Measurements from ENCODE around the gene SEL1L2. TPM values are rescaled to one million over a fixed set of nuclear protein-coding genes. Genes with fewer than 3 reads are reported as not detected.
A peak's percentile ranks its signal among the peaks of the same experiment; 100 is the strongest.

The SEL1L2 gene
- polyA plus RNA-seq, 3 donors, result not detected

DNA sequence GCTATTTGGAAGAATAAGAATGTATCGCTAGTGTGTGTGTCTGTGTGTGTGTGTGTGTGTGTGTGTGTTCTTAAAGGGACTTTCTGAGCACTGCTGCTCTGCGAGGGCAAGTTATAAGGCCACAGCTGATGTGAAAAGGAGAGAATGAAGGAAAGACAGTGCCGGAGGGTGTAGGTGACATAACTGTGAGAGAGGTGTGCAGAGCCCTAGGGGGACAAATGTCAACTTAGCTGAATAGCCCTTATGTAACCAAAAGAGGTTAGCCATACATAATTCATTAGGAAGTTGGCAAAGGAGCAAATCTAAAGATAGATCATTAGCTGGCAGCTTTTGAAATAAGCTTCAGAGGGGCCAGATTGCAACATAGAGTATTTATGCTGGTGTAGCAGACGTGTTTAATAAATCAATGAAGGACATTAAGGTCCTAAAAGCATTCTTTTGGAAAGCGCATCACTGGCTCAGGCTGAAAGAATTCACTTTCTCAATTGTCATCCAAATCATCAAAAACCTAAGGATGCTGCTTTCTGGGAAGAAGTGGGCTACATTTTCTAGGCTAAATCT lies 124.5 kb downstream of the SEL1L2 start:
- peak in 2 of 3 donors; percentile 4 to 21 for DNase-seq
- Histone ChIP-seq H2AFZ (ENCODE audit: insufficient read depth, low read depth, low read length, poor library complexity, severe bottlenecking) (peak overlapping the region; percentile 59), H3K79me2 (ENCODE audit: insufficient read depth, low read length) (no peaks in the 10 kb centered on the region), H3K27ac (ENCODE audit: low read depth in 1 of 2, low read length in 2 of 2) (peak overlapping the region; percentile 7 to 79), H3K36me3 (replicated peaks in 1 of 2; ENCODE audit: control insufficient read depth in 1 of 2, insufficient read depth in 2 of 2, low read length in 2 of 2) (no peaks in the 10 kb centered on the region), H3K4me2 (replicated peaks; ENCODE audit: extremely low read depth, low read length, poor library complexity, severe bottlenecking) (peak overlapping the region; percentile 62), H3K9me3 (replicated peaks in 1 of 2; ENCODE audit: control insufficient read depth in 1 of 2, insufficient read depth in 1 of 2, low read length in 2 of 2) (no peaks in the 10 kb centered on the region), H3K4me1 (ENCODE audit: control insufficient read depth in 1 of 2, insufficient read depth in 2 of 2, low read length in 2 of 2) (peaks cover 62 to 80% of the 10 kb centered on the region in 2 donors), H3K27me3 (ENCODE audit: control insufficient read depth in 2 of 2, insufficient read depth in 2 of 2, low read length in 2 of 2) (no peaks in the 10 kb centered on the region), H4K20me1 (ENCODE audit: insufficient read depth, low read length) (no peaks in the 10 kb centered on the region), H3K9ac (ENCODE audit: insufficient read depth, low read length, poor library complexity, severe bottlenecking) (no peak overlapping the region), H3K4me3 (replicated peaks in 1 of 3; ENCODE audit: low read depth in 2 of 3, low read length in 3 of 3) (peak overlapping the region in 1 of 3 experiments; percentile 54)
- Mint-ChIP-seq H3K27me3 (ENCODE audit: low read depth in 3 of 3) (peaks cover 0 to 2% (median 0%) of the 10 kb centered on the region in 3 donors), H3K36me3 (peaks cover 0 to 2% of the 10 kb centered on the region in 2 donors), H3K27ac (peak overlapping the region; percentile 61 to 93 (median 86)), H3K9me3 (peaks cover 0 to 4% (median 0%) of the 10 kb centered on the region in 7 donors), H3K4me3 (peak overlapping the region in 1 of 2 donors; percentile 71), H3K4me1 (peaks cover 23% of the 10 kb centered on the region)
- TF ChIP-seq, protein P1, sequence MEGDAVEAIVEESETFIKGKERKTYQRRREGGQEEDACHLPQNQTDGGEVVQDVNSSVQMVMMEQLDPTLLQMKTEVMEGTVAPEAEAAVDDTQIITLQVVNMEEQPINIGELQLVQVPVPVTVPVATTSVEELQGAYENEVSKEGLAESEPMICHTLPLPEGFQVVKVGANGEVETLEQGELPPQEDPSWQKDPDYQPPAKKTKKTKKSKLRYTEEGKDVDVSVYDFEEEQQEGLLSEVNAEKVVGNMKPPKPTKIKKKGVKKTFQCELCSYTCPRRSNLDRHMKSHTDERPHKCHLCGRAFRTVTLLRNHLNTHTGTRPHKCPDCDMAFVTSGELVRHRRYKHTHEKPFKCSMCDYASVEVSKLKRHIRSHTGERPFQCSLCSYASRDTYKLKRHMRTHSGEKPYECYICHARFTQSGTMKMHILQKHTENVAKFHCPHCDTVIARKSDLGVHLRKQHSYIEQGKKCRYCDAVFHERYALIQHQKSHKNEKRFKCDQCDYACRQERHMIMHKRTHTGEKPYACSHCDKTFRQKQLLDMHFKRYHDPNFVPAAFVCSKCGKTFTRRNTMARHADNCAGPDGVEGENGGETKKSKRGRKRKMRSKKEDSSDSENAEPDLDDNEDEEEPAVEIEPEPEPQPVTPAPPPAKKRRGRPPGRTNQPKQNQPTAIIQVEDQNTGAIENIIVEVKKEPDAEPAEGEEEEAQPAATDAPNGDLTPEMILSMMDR (IDR thresholded peaks at IDR 0.05), result no peak
- 22% methylated on average over 3 of the region's 5 CpGs for WGBS (ENCODE audit: insufficient coverage)
- intact Hi-C loops (cut with micrococcal nuclease), result no loop called here

DNA sequence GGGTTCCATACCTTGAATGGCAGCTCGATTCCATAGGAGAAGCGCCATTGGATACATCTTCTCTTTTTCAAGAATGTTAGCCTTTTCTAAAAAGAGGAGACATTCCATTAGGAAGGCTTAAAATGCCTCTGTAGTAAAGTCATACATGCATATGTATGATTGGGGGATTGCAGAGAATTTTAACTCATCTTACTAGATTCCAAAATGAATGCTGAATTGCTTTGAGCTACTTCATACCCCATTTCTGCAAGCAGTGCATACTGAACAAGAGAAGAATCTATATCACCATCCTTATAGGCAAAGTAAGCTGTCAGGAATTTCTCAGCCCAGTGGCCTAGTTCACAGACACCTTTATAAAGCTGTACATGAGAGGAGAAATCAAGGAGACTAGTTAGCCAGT lies 125.3 kb downstream of the SEL1L2 start:
- no peaks in the 10 kb centered on the region for H4K20me1 ChIP-seq (ENCODE audit: insufficient read depth, low read length)
- no peaks in the 10 kb centered on the region for H3K27me3 Mint-ChIP-seq (ENCODE audit: low read depth in 3 of 3)
- no peak overlapping the region for H3K4me2 ChIP-seq (replicated peaks; ENCODE audit: extremely low read depth, low read length, poor library complexity, severe bottlenecking)
- no peaks in the 10 kb centered on the region for H3K27me3 ChIP-seq (ENCODE audit: control insufficient read depth in 2 of 2, insufficient read depth in 2 of 2, low read length in 2 of 2)
- no peak overlapping the region for H3K9ac ChIP-seq (ENCODE audit: insufficient read depth, low read length, poor library complexity, severe bottlenecking)
- no peak overlapping the region for H3K4me3 Mint-ChIP-seq
- no CpG with 5 or more reads among the region's 2 CpGs for WGBS (ENCODE audit: insufficient coverage)
- intact Hi-C loops (cut with micrococcal nuclease), result no loop called here
- H3K27ac ChIP-seq (ENCODE audit: low read depth in 1 of 2, low read length in 2 of 2), result peak overlapping the region in 1 of 2 donors; percentile 79
- peaks cover 17% of the 10 kb centered on the region for H3K4me1 Mint-ChIP-seq
- H3K36me3 ChIP-seq (replicated peaks in 1 of 2; ENCODE audit: control insufficient read depth in 1 of 2, insufficient read depth in 2 of 2, low read length in 2 of 2), result no peaks in the 10 kb centered on the region
- H2AFZ ChIP-seq (ENCODE audit: insufficient read depth, low read depth, low read length, poor library complexity, severe bottlenecking), result peak overlapping the region; percentile 59
- peaks cover 0 to 2% of the 10 kb centered on the region in 2 donors for H3K36me3 Mint-ChIP-seq
- TF ChIP-seq, protein P1 (IDR thresholded peaks at IDR 0.05), result no peak
- peaks cover 54 to 73% of the 10 kb centered on the region in 2 donors for H3K4me1 ChIP-seq (ENCODE audit: control insufficient read depth in 1 of 2, insufficient read depth in 2 of 2, low read length in 2 of 2)
- DNase-seq, result no peak
- no peaks in the 10 kb centered on the region for H3K79me2 ChIP-seq (ENCODE audit: insufficient read depth, low read length)
- peak overlapping the region in 1 of 3 experiments; percentile 54 for H3K4me3 ChIP-seq (replicated peaks in 1 of 3; ENCODE audit: low read depth in 2 of 3, low read length in 3 of 3)
- peak overlapping the region in 6 of 7 donors; percentile 61 to 93 (median 85) for H3K27ac Mint-ChIP-seq
- no peaks in the 10 kb centered on the region for H3K9me3 ChIP-seq (replicated peaks in 1 of 2; ENCODE audit: control insufficient read depth in 1 of 2, insufficient read depth in 1 of 2, low read length in 2 of 2)
- peaks cover 0 to 3% (median 0%) of the 10 kb centered on the region in 7 donors for H3K9me3 Mint-ChIP-seq
